ENCODE measurements around the gene EPN1. TPM values are rescaled to one million over a fixed set of nuclear protein-coding genes. Genes with fewer than 3 reads are reported as not detected.

The EPN1 gene
- polyA plus RNA-seq, 1 of the 3 experiments (the other 2 are of a cell fraction), result 134 TPM

Small RNA genes within 50 kb of the gene (small RNA-seq; reads per million reads assigned to genes)
- gene AC010525.2, result 0 reads per million in 7 experiments

Other genes starting within 250 kb of the EPN1 start
- gene SHISA7, start 231.9 kb upstream of the EPN1 start, polyA plus RNA-seq (2012; rRNA removed), result 0.02 TPM in 1 of 2 replicates, not detected in the other
- gene ISOC2, start 213.6 kb upstream of the EPN1 start, polyA plus RNA-seq (2012; rRNA removed), result 60.9 and 65.4 TPM in 2 replicates
- not detected in 2 replicates for gene C19orf85, start 210.5 kb upstream of the EPN1 start, polyA plus RNA-seq (2012; rRNA removed)
- 0.73 and 1.6 TPM in 2 replicates for gene ZNF628, start 198.6 kb upstream of the EPN1 start, polyA plus RNA-seq (2012; rRNA removed)
- gene NAT14, start 190.0 kb upstream of the EPN1 start, polyA plus RNA-seq (2012; rRNA removed), result 84.4 and 89.9 TPM in 2 replicates
- gene SSC5D, start 186.8 kb upstream of the EPN1 start, polyA plus RNA-seq (2012; rRNA removed), result 2.6 and 4.9 TPM in 2 replicates
- 0.20 and 0.28 TPM in 2 replicates for gene SBK2, start 138.1 kb upstream of the EPN1 start, polyA plus RNA-seq (2012; rRNA removed)
- 0.03 and 0.05 TPM in 2 replicates for gene SBK3, start 129.7 kb upstream of the EPN1 start, polyA plus RNA-seq (2012; rRNA removed)
- gene ZNF579, start 94.4 kb upstream of the EPN1 start, polyA plus RNA-seq (2012; rRNA removed), result 3.5 and 5.9 TPM in 2 replicates
- gene FIZ1, start 75.7 kb upstream of the EPN1 start, polyA plus RNA-seq (2012; rRNA removed), result 5.2 and 5.7 TPM in 2 replicates
- gene ZNF524, start 74.9 kb upstream of the EPN1 start, polyA plus RNA-seq (2012; rRNA removed), result 7.2 and 7.3 TPM in 2 replicates
- gene ZNF865, start 69.6 kb upstream of the EPN1 start, polyA plus RNA-seq (2012; rRNA removed), result 3.4 and 5.0 TPM in 2 replicates
- gene ZNF784, start 50.7 kb upstream of the EPN1 start, polyA plus RNA-seq (2012; rRNA removed), result 5.0 and 5.5 TPM in 2 replicates
- 14.0 and 21.9 TPM in 2 replicates for gene ZNF580, start 34.2 kb upstream of the EPN1 start, polyA plus RNA-seq (2012; rRNA removed)
- gene ZNF581, start 31.6 kb upstream of the EPN1 start, polyA plus RNA-seq (2012; rRNA removed), result 24.2 and 24.7 TPM in 2 replicates
- gene CCDC106, start 27.0 kb upstream of the EPN1 start, polyA plus RNA-seq (2012; rRNA removed), result 20.1 and 27.1 TPM in 2 replicates
- 217 and 321 TPM in 2 replicates for gene U2AF2, start 20.2 kb upstream of the EPN1 start, polyA plus RNA-seq (2012; rRNA removed)
- gene NLRP9, start 63.2 kb downstream of the EPN1 start, polyA plus RNA-seq (2012; rRNA removed), result not detected in 2 replicates
- gene RFPL4A, start 83.9 kb downstream of the EPN1 start, polyA plus RNA-seq (2012; rRNA removed), result 0.06 TPM in 1 of 2 replicates, not detected in the other
- gene RFPL4AL1, start 93.9 kb downstream of the EPN1 start, polyA plus RNA-seq (2012; rRNA removed), result not detected in 2 replicates
- 0.02 TPM in 1 of 2 replicates, not detected in the other for gene NLRP11, start 156.8 kb downstream of the EPN1 start, polyA plus RNA-seq (2012; rRNA removed)
- gene NLRP4, start 161.3 kb downstream of the EPN1 start, polyA plus RNA-seq (2012; rRNA removed), result 0.02 and 0.03 TPM in 2 replicates

Data from SK-N-SH (cell line).